Thymus (tissue), 11 donors: Measurements from ENCODE around the gene ABHD17C. TPM values are rescaled to one million over a fixed set of nuclear protein-coding genes. Genes with fewer than 3 reads are reported as not detected.

Experiments
- DNase-seq, 9 donors: peaks; one replicate each; pipeline ENCODE4 v3.0.0-alpha.2; 2013; ENCODE audit warnings: low spot score in 9 of 9, low read depth in 6 of 9, missing footprints in 1 of 9
- H3K27ac ChIP-seq, 2 donors: one replicate each; pipeline ENCODE4 v1.5.1; 2013; ENCODE audit warnings: control low read depth in 1 of 2, low read depth in 1 of 2, low read length in 1 of 2, mild to moderate bottlenecking in 1 of 2, moderate library complexity in 1 of 2
- H3K27me3 ChIP-seq, 2 donors: one replicate each; pipeline ENCODE4 v1.5.1; 2013; ENCODE audit warnings: low read length in 1 of 2; ENCODE audit not compliant: control insufficient read depth in 2 of 2, insufficient read depth in 1 of 2
- H3K36me3 ChIP-seq, 2 donors: one replicate each; pipeline ENCODE4 v1.5.1; 2013; ENCODE audit warnings: low read length in 1 of 2, mild to moderate bottlenecking in 1 of 2, moderate library complexity in 1 of 2; ENCODE audit not compliant: control insufficient read depth in 2 of 2, insufficient read depth in 2 of 2
- H3K4me1 ChIP-seq, 2 donors: one replicate each; pipeline ENCODE4 v1.5.1; 2013; ENCODE audit warnings: low read length in 2 of 2; ENCODE audit not compliant: control insufficient read depth in 2 of 2, insufficient read depth in 2 of 2
- H3K4me3 ChIP-seq, 2 donors: one replicate each; pipeline ENCODE4 v1.5.1; 2013; ENCODE audit warnings: low read length in 2 of 2, control low read depth in 1 of 2, mild to moderate bottlenecking in 1 of 2
- H3K9me3 ChIP-seq, 2 donors: one replicate each; pipeline ENCODE4 v1.5.1; 2013; ENCODE audit warnings: low read length in 1 of 2, mild to moderate bottlenecking in 1 of 2; ENCODE audit not compliant: control insufficient read depth in 2 of 2, insufficient read depth in 1 of 2
- WGBS: extraction: QIAGEN DNeasy Blood & Tissue Kit; methylation state at CpG from one replicate; pipeline ENCODE4 v1.1.7; 2013; 5-methylcytosine and 5-hydroxymethylcytosine counted together
- polyA plus RNA-seq: library from polyadenylated mRNA; stranded (reverse); fragments of 200-250 nt; gene quantifications from one replicate; pipeline ENCODE4 v1.2.3, GENCODE V29; 2013
- total RNA-seq: library from RNA; stranded (reverse); fragments of 120-200 nt; gene quantifications from one replicate; pipeline ENCODE4 v1.2.4, GENCODE V29; 2013
- donor health status: healthy.

The ABHD17C gene
- total and polyA plus RNA-seq, 2 donors, result 2.0 to 29.2 TPM

DNA sequence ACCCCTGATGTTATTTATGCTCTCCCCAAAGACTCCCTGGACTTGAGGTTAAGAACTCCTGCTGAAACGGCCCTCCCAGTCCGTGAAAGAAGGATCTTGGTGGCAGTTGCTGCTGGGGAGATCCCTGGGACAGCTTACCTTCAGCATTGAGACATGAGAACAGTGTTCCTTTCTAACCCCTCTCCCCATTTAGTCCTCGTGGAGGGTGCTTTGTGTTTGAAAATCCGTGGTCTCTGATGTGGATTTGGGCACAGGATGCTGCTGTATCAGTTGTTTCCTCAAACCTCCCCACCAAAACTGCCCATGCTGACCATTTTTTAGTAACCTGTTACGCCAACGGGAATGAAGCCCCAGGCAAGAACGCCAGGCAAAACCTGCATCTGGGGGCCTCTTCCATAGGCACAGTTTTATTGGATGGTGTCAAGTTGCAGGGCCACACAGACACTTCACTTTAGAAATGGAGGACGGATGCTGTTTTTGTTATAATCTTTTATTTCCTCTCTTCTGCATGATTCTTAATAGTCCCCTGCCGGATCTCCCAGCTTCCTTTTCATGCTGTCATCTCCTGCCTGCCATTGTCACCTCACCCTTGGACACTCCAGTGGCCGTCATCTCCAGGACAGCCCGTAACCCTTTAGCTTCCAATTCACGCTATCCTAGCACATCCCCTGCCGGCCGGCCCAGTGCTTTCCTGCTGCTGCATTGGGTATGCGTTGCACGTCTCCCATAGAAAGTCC is 52.4 kb downstream of the ABHD17C start:
- H3K4me1 ChIP-seq, result no peaks in the 10 kb centered on the region
- DNase-seq, result no peak
- WGBS, result 87% methylated on average over 16 of the region's 16 CpGs

DNA sequence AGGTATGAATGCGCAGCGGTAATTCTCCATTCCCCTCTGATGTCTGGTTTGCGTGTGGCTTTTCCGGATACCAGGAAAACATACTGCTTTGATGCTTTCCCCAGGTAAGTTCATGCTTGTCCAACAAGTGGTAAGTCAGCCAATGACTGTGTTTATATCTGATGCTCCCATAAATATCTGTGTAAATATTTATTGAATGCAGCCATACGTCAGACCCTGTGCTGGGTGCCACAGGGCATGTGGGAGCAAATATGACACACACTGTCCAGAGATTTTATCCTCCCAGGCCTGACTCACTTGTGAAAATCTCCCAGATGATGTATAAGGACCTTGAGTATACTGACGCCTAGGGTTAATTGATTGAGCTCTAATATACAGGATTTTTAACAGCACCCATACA is 54.5 kb downstream of the ABHD17C start:
- no peak for DNase-seq
- H3K27me3 ChIP-seq, result no peaks in the 10 kb centered on the region
- no peaks in the 10 kb centered on the region for H3K36me3 ChIP-seq
- H3K27ac ChIP-seq, result no peak overlapping the region
- H3K4me3 ChIP-seq, result no peak overlapping the region
- no peaks in the 10 kb centered on the region for H3K9me3 ChIP-seq
- 99% methylated on average over 6 of the region's 6 CpGs for WGBS
- no peaks in the 10 kb centered on the region for H3K4me1 ChIP-seq

More for the DNA sequence above, 52.4 kb downstream of the ABHD17C start:
- Histone ChIP-seq H3K36me3 (no peaks in the 10 kb centered on the region), H3K9me3 (no peaks in the 10 kb centered on the region), H3K27me3 (no peaks in the 10 kb centered on the region), H3K27ac (no peak overlapping the region), H3K4me3 (no peak overlapping the region)

- no peak for DNase-seq
- Histone ChIP-seq H3K4me3 (no peak overlapping the region), H3K27me3 (no peaks in the 10 kb centered on the region), H3K27ac (no peak overlapping the region), H3K9me3 (no peaks in the 10 kb centered on the region), H3K4me1 (no peaks in the 10 kb centered on the region), H3K36me3 (no peaks in the 10 kb centered on the region)
- 98% methylated on average over 4 of the region's 4 CpGs for WGBS
Measured at GRCh38 chr15:80750575-80750974, 55.5 kb downstream of the ABHD17C start.

- Histone ChIP-seq H3K27ac (no peak overlapping the region), H3K4me1 (no peaks in the 10 kb centered on the region), H3K27me3 (no peaks in the 10 kb centered on the region), H3K4me3 (no peak overlapping the region), H3K36me3 (no peaks in the 10 kb centered on the region), H3K9me3 (no peaks in the 10 kb centered on the region)
- 94% methylated on average over 4 of the region's 4 CpGs for WGBS
- DNase-seq, result no peak
Measured at GRCh38 chr15:80752204-80752603, 57.1 kb downstream of the ABHD17C start.

GRCh38 chr15:80753161-80753560 is 58.1 kb downstream of the ABHD17C start:
- no peak overlapping the region for H3K27ac ChIP-seq
- DNase-seq, result no peak
- H3K36me3 ChIP-seq, result no peaks in the 10 kb centered on the region
- H3K4me1 ChIP-seq, result no peaks in the 10 kb centered on the region
- 82% methylated on average over 2 of the region's 2 CpGs for WGBS
- H3K27me3 ChIP-seq, result no peaks in the 10 kb centered on the region
- no peaks in the 10 kb centered on the region for H3K9me3 ChIP-seq
- H3K4me3 ChIP-seq, result no peak overlapping the region

GRCh38 chr15:80754014-80754413 is 58.9 kb downstream of the ABHD17C start:
- no peak for DNase-seq
- no peak overlapping the region for H3K27ac ChIP-seq
- H3K36me3 ChIP-seq, result no peaks in the 10 kb centered on the region
- H3K27me3 ChIP-seq, result no peaks in the 10 kb centered on the region
- no peak overlapping the region for H3K4me3 ChIP-seq
- no peaks in the 10 kb centered on the region for H3K9me3 ChIP-seq
- H3K4me1 ChIP-seq, result no peaks in the 10 kb centered on the region
- 97% methylated on average over 8 of the region's 8 CpGs for WGBS

DNA sequence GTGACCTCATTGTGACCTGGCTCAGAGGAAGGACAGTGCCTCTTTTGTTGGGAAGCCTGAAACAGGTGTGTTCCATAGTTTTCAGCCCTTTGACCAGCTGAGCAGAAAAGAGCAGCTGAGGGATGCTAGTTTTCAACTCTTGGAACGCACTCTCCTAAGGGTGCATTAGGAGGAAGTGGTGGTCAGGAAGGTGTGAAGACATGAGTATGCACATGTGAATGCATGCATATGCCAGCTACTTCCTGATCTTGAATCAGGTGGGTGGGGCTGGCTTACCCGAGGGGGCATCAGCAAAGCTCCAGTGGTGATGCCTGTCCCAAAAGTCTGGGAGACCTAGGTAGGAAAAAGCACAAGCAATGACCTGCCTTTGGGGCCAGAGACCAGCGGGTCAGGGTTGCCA is 60.8 kb downstream of the ABHD17C start:
- DNase-seq, result no peak
- H3K4me3 ChIP-seq, result no peak overlapping the region
- H3K36me3 ChIP-seq, result no peaks in the 10 kb centered on the region
- H3K4me1 ChIP-seq, result no peaks in the 10 kb centered on the region
- 68% methylated on average over 3 of the region's 3 CpGs for WGBS
- H3K27me3 ChIP-seq, result no peaks in the 10 kb centered on the region
- H3K27ac ChIP-seq, result no peak overlapping the region
- H3K9me3 ChIP-seq, result no peaks in the 10 kb centered on the region

DNA sequence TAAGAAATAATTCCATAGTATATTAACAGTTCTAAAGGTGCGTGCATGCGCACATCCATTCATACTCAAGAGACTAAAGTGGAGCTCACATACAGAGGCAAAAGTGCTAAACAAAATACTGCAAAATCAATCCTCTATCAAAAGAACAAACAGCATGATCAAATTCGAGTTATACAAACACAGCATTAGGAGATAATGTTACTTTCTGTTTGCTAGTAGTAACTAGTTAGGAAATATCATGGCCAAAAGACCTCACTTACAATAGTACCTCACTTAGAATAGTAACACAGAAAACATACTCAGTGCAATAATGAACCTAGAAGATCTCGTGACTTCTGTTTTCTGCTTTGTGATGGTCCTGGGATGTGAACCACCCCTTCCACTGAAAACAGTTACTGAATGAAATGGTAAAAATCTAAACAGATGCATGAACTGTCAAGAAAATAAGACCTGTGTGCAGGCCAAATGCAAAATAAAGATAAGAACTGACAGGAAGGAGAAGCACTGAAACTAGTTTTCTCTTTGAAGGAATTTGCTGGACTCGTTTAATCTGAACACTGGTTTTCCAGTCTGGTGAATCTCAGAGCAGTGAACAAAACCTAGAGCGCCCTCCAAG is 63.1 kb downstream of the ABHD17C start:
- DNase-seq, result no peak
- no peak overlapping the region for H3K4me3 ChIP-seq
- H3K36me3 ChIP-seq, result no peaks in the 10 kb centered on the region
- H3K4me1 ChIP-seq, result no peaks in the 10 kb centered on the region
- no peaks in the 10 kb centered on the region for H3K27me3 ChIP-seq
- 70% methylated on average over 6 of the region's 6 CpGs for WGBS
- H3K27ac ChIP-seq, result no peak overlapping the region
- H3K9me3 ChIP-seq, result no peaks in the 10 kb centered on the region

GRCh38 chr15:80760960-80761359 is 65.8 kb downstream of the ABHD17C start:
- 26% methylated on average over 4 of the region's 4 CpGs for WGBS
- H3K27me3 ChIP-seq, result no peaks in the 10 kb centered on the region
- no peak overlapping the region for H3K4me3 ChIP-seq
- no peak overlapping the region for H3K27ac ChIP-seq
- H3K9me3 ChIP-seq, result no peaks in the 10 kb centered on the region
- no peaks in the 10 kb centered on the region for H3K36me3 ChIP-seq
- no peak for DNase-seq
- no peaks in the 10 kb centered on the region for H3K4me1 ChIP-seq
